GM18517 (cell line): Measurements from ENCODE around the gene PANX2.

ENCODE experiments used
- ATAC-seq: cut with Tn5 transposase; IDR thresholded peaks from one replicate; pipeline ENCODE4 v1.9.1; 2021; ENCODE audit warnings: mild to moderate bottlenecking, moderate library complexity; ENCODE audit not compliant: unreplicated experiment

Gene PANX2

DNA sequence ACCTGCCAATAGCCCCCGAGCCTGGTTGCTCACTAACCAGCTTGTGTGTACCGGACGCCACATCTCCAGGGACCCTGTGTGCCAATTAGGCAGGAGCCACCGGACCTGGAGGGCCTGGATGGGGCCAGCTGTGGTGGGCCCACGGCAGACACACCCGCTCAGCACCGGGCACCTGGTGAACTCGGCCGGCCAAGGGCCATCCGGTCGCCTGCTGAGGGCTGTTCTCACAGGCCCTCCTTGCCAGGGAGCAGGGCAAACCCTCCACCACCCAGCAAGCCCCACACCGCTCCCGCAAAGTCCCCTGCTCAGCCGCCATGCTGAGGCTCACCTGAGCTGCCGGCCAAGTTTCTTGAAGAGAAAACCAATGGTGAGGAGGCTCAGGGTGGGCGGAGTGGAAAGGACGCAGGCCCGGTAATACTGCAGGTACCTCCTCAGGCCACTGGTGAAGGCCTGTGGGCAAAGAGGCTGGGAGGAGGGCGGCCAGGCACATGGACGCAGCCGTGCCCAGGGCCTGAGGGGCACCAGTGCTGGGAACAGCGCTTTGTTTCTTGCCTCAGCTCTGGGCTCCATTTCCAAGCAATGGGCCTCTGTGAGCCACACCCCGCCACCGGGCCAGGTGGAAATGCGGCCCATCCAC, 57.2 kb downstream of the PANX2 start:
- no peak for ATAC-seq

- ATAC-seq = no peak
Observed at GRCh38 chr22:50228366-50228765, 57.8 kb downstream of the PANX2 start.

DNA sequence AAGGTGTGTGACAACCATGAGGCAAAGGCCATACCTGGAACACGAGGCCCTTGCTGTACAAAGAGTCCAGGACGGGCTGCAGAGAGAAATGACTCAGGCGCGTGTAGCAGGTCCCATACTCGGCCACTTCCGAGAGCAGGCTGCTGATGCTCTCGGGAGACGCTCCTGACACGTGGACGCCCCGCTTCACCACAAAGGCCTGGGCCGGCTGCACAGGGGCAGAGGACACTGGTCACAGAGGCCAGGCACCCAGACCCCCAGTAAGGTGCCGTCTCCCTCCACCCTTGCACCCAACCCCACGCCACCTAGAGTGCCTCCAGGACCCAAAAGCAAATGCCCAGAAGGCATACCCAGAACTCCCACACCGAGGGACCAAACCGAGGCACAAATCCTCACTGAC, 58.8 kb downstream of the PANX2 start:
- ATAC-seq = no peak
